Activated CD4-positive, alpha-beta T cell treated with anti-CD3 and anti-CD28 coated beads, Interleukin-2, amount 50 U/mL, for 24 hours (primary cell): ENCODE results near the gene STAM2.

Source experiments
- DNase-seq, 2 donors: peaks; one replicate each; pipeline ENCODE4 v3.0.0-alpha.2; 2020; ENCODE audit warnings: low read depth in 1 of 2, low spot score in 1 of 2

The STAM2 gene

GRCh38 chr2:152072011-152072410 is 103.6 kb downstream of the STAM2 start:
- DNase-seq: no peak

- no peak for DNase-seq
Measured at GRCh38 chr2:152071518-152071917, 104.0 kb downstream of the STAM2 start.

- DNase-seq: no peak
Measured at GRCh38 chr2:152071092-152071491, 104.5 kb downstream of the STAM2 start.

GRCh38 chr2:152068226-152068625 is 107.3 kb downstream of the STAM2 start:
- no peak for DNase-seq

GRCh38 chr2:152067823-152068222 is 107.7 kb downstream of the STAM2 start:
- DNase-seq: no peak
